Measurements from ENCODE around the gene WTAP. TPM values are rescaled to one million over a fixed set of nuclear protein-coding genes. Genes with fewer than 3 reads are reported as not detected.
A peak's percentile ranks its signal among the peaks of the same experiment; 100 is the strongest.
"Not testable (repeated sequence)": the region's sequence is repeated elsewhere in the genome, so short reads cannot be mapped to it uniquely, and the experiment has no call there.

Gene WTAP
- total RNA-seq, 1 experiment from 2014 or later, result 106 TPM

DNA sequence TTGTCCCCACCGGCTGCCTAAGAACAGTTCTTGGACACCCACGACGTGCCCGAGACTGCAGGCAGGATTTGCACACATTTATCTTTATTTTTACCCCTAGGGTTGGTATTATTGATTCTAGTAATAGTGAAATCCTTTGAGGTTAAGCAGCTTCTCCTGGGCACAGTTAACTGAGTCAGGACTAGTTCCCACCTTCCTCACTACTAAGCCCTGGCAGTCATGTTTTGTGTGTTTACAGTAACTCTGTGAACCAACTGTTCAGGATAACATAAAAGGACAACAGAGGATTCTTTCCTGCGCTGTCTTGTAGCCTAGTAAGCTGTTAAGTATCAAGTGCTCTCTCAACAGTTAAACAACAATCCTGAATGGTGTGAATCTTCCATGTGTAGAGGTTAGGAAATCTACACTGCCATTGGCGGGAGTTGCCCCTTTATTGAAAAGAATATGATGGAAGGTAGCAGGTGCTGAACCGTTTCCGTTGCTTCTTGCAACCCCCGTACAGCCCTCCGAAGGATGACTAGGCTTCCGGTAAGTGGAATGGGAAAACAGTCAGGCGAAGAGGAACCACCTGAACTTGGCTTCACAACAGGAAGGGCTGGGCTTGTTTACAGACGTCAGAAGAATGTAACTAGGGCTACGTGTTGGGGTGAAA lies 33.3 kb upstream of the WTAP start:
- no peak for DNase-seq (ENCODE audit: low read depth)

DNA sequence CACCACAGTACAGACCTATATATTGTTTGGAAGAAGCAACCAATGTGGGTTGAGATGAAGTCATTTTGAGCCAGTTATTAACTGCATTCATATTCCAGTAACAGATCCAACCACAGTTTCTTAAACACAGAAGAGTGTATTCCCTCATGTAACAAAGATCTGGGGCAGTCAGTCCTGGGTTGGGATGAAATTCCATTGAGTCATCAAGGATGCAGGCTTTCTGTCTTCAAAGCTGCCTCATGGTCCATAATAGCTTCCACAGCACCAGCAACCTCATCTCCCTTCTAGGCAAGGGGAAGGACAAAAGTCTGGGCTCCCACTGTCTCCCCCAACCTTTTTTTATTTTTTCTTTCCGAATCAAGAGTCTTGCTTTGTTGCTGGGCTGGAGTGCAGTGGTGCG lies 31.3 kb upstream of the WTAP start:
- peak; percentile 27 for DNase-seq (ENCODE audit: low read depth)

DNA sequence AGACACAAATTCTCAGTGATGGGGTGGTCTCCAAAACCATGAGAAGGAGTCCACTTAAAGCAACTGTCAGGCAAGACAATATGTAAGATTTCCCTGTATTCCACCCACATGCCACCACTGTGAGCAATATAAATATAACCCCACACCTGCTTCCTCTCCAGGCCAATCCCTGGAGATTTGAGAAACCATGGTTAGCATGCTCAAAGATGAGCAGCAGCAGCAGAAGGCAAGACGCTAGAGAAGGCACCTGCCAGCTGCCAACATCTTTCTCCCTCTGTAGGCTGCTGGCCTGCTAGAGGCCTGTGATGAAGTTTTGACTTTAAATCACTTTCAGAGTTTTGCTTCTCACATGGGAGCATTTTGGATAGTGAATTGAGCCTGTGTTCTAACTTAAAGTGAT lies 26.3 kb upstream of the WTAP start:
- no peak for DNase-seq (ENCODE audit: low read depth)

DNA sequence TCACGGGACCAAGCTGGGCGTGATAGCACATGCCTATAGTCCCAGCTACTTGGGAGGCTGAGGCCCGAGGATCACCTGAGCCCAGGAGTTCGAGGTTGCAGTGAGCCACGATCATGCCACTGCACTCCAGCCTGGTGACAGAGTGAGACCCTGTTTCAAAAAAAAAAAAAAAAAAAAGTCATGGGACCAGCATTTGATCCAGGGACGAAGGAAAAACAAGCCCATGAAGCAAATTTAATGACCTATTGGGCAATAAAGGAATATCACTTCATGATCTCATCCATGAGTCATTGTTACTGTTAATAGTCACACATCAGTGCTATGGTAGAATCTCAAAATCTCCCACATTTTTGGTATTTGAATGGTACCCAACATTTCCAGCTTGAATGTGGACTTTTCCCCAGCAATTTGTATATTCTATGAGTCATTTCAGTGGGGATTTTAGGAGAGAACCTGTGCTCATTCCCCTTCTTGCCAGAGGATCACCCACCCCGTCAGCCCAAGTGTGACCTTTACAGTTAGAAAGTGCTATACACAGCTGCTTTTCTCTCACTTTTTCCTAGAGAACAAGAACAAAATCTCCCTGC lies 25.8 kb upstream of the WTAP start:
- DNase-seq (ENCODE audit: low read depth), result peak; percentile 90

DNA sequence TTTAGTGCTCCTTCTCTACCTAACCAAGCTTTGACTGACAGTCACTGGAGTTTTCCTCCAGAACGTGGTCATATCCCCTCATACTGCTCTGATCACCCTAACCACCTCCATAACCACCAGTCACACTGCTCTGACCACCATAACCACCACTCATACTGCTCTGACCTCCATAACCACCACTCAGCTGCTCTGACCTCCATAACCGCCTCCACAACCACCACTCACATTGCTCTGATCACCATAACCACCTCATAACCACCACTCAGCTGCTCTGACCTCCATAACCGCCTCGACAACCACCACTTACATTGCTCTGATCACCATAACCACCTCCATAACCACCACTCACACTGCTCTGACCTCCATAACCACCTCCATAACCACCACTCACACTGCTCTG lies 16.7 kb upstream of the WTAP start:
- DNase-seq (ENCODE audit: low read depth), result not testable (repeated sequence)

DNA sequence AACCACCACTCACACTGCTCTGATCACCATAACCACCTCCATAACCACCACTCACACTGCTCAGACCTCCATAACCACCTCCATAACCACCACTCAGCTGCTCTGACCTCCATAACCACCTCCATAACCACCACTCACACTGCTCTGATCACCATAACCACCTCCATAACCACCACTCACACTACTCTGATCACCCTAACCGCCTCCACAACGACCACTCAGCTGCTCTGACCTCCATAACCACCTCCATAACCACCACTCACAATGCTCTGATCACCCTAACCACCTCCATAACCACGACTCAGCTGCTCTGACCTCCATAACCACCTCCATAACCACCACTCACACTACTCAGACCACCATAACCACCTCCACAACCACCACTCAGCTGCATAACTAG lies 14.9 kb upstream of the WTAP start:
- not testable (repeated sequence) for DNase-seq (ENCODE audit: low read depth)

DNA sequence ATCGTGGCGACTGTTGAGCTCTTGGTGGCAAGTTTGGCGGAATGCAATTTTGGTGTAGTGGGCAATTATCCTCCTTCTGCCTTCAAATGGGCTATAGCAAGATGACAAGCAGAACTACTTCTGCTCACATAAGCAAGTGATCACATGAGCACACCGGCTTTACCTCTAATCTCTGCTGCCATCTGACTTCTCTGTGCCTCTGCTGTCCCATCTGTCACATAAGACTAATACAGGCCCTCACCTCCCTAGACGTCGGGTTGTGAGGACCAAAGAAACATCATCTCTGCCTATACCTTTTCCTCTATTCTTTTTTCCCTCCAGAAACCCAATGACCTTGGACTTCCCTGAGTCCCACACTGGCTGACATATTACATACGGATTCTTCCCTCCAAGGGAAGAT lies 13.3 kb upstream of the WTAP start:
- DNase-seq (ENCODE audit: low read depth), result no peak

DNA sequence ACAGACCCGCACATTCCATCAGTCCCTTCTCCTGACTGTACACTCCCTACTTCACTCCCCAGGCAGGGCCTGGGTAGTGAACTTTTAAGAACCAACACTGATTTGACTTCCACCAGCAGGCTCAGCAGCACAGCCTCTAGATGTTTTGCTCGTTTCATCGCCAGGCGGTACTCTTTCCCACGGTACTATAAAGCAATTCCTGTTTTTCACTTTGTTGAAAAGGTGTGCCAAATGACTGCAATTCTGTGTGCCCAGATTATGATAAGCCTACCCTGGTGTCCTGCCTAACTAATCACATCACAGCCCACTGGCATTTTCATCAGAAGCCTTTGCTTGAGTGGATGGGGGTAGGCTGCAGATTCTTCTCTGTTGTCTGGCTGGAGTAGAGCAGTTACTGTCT lies 12.9 kb upstream of the WTAP start:
- no peak for DNase-seq (ENCODE audit: low read depth)

DNA sequence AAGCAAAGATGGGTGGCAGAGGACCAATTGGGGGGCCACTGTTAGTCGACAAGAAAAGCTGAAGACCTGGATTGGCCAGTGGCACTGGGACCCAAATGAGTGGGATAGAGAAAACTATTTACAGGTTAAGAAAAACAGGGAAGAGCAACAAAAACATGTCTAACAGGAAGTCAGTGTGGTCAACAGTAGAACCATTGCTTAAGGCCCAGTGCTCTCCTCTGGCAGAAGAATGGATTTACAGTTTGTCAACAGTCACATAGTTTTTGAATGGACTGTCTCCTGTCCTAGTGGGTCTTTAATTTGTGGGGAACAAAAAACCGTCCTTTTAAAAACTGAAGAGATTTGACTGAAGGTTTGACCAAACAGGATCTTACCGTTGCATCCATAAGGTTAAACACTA lies 12.1 kb upstream of the WTAP start:
- DNase-seq (ENCODE audit: low read depth), result peak; percentile 12

DNA sequence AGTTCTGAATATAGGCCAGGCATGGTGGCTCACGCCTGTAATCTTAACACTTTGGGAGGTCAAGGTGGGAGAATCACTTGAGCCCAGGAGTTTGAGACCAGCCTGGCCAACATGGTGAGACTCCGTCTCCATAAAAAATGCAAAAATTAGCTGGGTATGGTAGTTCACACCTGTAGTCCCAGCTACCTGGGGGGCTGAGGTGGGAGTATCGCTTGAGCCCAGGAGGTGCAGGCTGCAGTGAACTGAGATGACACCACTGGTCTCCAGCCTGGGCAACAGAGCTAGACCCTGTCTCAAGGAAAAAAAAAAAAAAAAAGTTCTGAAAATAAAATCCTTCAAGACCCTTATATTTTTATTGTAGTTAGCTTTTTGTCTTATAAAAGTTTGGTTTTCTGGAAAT lies 11.7 kb upstream of the WTAP start:
- no peak for DNase-seq (ENCODE audit: low read depth)

DNA sequence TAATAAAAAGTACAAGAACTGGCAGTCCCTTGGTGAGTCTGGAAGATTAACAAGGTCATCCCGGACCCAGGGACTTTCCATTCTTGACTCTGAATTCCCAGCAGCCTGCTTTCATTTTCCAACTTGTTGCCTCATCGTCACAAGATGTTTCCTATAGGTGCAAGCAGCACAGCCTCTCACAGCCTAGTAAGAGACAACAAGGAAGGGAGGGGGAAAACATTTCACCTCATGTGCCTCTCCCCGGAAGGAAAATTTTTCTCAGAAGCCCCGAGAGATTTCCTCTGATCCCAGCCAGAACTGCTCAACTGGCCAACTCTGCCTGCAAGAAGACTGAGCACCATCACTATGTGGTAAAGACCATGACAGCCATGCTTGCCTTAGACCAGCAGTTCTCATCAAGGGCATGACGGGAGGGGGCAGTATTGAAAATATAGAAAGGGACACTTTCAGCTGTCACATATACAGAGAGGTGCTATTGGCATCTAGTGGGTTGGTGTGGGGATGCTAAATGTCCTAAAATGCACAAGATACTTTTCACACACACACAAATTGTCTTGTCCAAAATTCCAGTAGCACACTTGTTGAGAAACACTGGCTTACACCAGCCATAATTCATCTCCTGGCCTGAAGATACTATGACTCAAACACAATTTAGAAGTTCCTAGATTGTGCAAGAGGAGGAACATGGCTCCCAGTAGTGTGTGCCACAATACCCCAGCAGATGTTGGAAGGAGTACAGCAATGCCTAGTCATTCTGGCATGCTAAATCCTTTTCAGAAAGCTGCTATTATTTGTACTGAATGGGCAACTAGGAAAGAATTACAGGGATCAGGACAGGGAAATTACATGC lies 10.8 kb upstream of the WTAP start:
- DNase-seq (ENCODE audit: low read depth), result peak; percentile 89

DNA sequence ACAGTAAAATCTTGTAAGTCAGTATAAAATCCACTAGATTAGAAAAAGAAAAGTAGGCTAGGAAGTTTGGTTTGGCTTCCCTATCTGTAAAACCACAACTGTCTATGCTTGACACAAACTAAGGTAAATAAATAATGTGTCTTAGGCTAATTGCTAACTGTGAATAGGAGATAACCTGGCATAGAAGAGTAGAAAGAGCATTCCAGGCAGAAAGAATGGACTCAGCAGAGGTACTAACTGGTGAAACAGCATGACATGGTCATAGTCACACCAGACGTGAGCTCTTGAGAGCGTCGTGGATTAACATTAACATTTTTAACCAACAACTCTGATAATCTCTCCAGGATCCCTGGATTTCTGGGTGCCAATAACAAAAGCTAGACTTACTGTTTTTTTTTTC lies 8.7 kb upstream of the WTAP start:
- no peak for DNase-seq (ENCODE audit: low read depth)

DNA sequence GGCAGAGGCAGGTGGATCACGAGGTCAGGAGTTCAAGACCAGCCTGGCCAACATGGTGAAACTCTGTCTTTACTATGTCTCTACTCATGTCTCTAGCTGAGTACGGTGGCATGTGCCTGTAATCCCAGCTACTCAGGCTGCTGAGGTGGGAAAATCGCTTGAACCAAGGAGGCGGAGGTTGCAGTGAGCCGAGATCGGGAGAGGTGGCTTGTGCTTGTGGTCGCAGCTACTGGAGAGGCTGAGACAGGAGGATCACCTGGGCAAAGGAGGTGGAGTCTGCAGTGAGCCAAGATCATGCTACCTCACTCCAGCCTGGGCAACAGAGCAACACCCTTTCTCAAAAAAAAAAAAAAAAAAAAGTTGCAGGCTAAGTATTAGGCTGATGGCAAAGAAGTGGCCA lies 8.0 kb upstream of the WTAP start:
- DNase-seq (ENCODE audit: low read depth), result no peak

DNA sequence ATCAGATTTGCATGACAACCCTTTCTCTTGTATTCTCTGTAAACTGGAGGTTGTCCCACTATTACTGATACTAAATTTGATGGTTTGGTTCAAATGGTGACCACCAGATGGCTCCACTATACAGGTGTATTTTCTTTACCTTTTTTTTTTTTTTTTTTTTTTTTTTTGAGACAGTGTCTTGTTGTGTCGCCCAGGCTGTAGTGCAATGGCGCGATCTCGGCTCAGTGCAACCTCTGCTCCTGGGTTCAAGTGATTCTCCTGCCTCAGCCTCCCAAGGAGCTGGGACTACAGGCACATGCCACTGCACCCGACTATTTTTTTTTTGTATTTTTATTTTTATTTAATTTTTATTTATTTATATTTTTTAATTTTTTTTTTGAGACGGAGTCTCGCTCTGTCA lies 6.6 kb upstream of the WTAP start:
- DNase-seq (ENCODE audit: low read depth), result peak; percentile 49

DNA sequence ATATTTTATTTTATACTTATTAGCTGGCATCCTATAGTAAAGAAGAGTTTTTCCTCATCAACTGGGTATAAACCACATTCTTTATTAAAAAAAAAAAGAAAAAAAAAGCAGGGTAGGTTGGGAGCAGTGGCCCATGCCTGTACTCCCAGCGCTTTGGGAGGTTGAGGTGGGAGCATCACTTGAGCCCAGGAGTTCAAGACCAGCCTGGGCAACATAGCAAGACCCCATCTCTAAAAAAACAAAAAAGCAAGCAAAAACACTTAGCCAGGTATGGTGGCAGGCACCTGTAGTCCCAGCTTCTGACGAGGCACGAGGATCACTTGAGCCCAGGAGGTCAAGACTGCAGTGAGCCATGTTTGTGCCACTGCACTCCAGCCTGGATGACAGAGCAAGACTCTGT lies 5.3 kb upstream of the WTAP start:
- DNase-seq (ENCODE audit: low read depth), result not testable (repeated sequence)

DNA sequence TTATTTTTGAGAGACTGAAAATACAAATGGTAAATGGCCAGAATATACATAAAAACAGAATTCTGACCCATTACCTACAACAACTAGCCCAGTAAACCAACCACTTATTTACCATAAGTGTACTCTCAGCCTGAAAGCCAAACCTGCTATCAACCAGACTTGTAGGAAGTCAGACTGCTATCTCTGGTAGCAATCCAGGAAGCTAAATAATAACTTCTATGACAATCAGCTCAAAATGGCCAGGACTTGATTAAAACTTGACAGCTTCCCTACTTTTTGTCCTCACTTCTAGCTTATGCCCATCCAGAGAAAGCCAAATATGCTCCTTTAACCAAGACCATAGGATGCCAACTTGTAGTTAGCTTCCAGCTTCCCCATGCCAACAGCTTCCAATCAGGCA lies 4.7 kb upstream of the WTAP start:
- DNase-seq (ENCODE audit: low read depth), result no peak

DNA sequence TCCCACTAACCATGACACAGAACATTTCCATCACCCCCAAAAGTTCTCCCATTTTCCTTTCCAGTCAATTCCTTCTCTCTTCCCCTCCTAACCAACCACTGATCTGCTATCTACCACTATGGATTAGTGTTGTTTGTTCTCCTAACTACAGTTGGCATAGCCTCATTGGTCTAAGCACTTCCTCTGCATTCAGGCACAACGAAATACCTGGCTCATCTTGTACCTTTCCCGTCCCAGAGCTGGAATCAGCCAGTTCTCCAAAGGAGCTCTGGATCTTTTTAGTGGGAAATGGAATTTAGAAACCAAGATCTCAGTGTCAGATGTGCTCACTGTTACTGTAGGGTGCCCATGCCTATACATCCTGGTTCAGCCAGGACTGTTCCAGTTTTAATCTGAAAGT lies 4.0 kb upstream of the WTAP start:
- DNase-seq (ENCODE audit: low read depth), result no peak

DNA sequence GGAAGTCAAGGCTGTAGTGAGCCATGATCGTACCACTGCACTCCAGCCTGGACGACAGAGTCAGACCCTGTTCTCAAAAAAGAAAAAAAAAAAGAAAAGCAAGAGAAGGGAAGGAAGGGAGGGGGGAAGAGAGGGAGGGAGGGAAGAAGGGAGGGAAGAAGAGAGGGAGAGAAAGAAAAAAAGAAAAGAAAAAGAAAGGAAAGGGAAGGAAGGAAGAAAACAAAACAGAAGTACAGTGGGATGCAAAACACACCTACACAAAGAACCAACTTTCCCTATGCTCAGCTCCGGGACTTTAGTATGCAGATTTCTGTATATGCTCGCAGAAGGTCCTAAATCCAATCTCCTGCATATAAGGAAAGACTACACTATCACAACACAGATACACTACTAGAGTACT lies 2.5 kb upstream of the WTAP start:
- no peak for DNase-seq (ENCODE audit: low read depth)

DNA sequence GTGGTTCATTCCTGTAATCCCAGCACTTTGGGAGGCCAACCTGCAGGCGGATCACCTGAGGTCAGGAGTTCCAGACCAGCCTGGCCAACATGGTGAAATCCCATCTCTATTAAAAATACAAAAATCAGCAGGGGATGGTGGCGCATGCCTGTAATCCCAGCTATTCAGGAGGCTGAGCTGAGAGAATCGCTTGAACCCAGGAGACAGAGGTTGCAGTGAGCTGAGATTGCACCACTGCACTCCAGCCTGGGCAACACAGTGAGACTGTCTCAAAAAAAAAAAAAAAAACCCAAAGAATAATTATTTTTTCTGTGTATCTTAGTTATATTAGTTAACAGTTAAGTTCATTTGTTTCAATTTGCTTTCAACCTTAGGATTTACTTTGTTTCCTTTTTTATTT lies 2.1 kb upstream of the WTAP start:
- not testable (repeated sequence) for DNase-seq (ENCODE audit: low read depth)

DNA sequence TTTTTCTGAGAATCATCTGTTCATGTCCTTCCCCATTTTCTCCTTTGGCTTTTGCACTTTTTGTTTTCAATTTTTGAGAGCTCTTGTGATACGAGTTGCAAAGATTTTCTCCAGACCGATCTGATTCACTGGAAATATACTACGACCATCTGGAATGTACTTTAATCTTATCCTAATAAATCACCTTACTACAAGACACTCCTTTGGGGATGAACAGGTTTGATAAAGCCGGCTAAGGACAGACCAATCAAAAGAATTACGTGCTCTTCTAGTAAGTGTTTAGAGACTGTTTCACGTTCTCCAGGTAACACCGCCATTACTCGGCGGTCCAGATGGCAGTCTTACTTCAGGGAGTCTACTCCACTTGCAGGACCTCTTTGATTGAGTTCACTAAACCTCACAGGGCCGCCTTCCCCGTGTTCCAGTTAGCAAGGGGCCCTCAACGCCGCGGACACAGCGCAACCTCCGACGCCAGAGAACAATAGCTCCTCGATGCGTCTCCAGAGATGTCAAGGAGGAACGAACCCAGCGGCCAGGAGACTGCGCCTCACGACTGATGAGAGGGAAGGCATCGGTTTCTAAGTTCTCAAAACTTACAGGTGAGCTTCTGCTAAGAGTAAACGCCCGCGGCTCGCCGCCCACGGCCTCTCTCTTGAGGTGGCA lies 920 bp upstream of the WTAP start:
- no peak for DNase-seq (ENCODE audit: low read depth)

DNA sequence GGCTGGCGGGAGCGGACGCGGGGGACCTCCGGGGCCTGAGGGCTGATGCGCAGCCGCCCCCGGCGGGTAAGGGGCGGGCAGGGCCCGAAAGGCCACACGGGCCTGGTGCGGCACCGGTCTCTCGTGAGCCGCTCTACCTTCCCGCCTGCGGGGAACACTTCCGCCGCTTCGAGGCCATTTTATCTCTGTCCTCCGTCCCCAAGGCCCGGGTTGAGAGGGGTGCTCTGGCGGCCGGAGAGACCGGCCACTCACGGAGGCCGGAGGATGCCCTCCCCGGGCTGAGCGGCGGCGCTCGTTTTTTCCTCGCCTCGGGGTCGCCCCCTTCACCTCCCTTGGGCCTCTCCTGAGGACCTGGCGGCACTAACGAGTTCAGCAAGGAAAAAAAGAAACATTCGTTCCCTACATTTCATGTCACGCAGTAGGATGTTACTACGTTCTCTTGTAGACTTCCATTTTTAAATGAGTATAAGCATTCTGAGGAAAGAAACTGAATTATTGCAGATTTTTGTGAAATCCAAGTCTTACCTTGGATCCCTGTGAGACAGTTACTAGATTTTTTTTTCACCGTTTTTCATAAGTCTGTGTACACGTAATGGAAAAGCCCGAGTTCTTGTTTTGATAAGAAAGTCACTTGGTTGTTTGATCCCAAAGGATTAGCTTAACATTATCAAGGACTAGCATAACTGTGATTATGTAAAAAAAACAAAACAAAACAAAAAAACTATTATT lies 575 bp downstream of the WTAP start:
- peak; percentile 53 for DNase-seq (ENCODE audit: low read depth)

DNA sequence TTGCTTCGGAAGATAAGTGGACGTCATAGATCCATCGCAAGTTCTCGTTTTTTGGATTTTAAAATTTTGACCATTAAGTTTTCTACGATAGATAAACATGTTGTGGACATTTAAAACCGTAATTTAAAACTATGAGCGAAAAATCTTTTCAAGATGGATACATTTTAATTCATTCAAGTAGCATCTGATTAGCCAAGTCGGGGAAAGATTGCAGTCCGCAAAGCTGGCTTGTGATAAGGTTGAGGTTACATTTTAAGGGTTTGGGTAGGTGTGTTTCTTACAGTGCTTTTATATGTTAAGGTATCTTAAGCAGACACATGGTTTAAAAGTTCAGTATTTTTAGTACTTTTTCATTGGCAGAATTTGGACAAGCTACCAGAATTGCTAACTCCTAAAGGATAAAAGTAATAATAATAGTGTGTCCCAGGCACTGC lies 1.2 kb downstream of the WTAP start:
- peak; percentile 22 for DNase-seq (ENCODE audit: low read depth)

Data from M059J (cell line).